Neural progenitor cell (in vitro differentiated cells): ENCODE results near the gene PPP1R15B.

ENCODE experiments used
- CTCF ChIP-seq: fragments of 200-600 bp; sonication (generic); IDR thresholded peaks from 2 replicates; pipeline ENCODE4 v1.5.1; 2017; ENCODE audit warnings: antibody characterized with exemption, mild to moderate bottlenecking
- EZH2 ChIP-seq: fragments of 200-600 bp; sonication (generic); IDR thresholded peaks from 2 replicates; pipeline ENCODE4 v1.6.1; 2017; ENCODE audit warnings: antibody characterized with exemption, mild to moderate bottlenecking, moderate library complexity

- TF ChIP-seq CTCF (no peak), EZH2 (no peak)
Measured at GRCh38 chr1:204448344-204448964, 36.8 kb upstream of the PPP1R15B start.
